HG03378 (cell line): Measurements from ENCODE around the gene HYAL1.

Experiments
- ATAC-seq: cut with Tn5 transposase; IDR thresholded peaks from one replicate; pipeline ENCODE4 v1.9.1; 2021; ENCODE audit warnings: mild to moderate bottlenecking, moderate library complexity; ENCODE audit not compliant: unreplicated experiment

Gene HYAL1, protein sequence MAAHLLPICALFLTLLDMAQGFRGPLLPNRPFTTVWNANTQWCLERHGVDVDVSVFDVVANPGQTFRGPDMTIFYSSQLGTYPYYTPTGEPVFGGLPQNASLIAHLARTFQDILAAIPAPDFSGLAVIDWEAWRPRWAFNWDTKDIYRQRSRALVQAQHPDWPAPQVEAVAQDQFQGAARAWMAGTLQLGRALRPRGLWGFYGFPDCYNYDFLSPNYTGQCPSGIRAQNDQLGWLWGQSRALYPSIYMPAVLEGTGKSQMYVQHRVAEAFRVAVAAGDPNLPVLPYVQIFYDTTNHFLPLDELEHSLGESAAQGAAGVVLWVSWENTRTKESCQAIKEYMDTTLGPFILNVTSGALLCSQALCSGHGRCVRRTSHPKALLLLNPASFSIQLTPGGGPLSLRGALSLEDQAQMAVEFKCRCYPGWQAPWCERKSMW

DNA sequence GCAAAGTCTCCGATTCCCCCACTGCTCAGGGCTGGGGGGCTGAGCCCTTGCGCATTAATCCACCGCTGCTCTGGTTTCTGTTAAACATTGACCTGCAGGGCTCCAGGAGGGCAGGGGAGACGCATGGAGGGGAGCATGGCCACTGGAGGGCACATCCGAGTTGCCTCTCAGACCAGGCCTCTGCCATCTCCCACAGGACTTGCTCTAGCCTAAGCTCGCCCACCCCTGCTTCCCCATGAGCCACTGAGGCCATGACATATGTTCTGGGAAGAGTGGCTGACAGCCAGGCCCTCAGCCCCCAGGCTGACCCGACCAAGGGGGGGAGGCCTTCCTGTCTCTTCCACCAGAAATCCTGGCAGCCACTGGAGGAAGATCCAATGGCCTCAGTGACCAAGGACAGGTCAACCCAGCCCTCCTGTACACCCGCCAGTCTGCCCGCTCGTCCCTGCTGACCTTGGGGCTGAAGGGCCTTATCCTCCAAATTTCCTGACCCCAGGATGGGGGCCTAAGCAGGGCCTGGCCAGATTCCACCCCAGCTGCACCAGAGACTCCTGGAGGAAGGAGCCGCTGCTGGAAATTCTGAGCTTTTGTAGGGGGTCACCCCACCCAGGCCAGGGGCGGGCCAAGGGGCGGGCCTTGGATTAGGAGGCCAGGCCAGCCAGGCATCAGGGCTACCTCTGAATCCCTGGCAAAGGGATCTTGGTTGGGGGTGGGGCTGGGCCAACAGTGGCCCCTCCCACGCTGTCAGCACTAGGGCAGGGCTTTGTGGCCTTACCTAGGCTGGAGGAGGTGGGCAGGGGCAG is at the start of gene HYAL1:
HYAL1 (minus strand) TSS at position 562 of the 803 bp plus-strand sequence. CDS start 618 bp downstream, outside the sequence.
- ATAC-seq, result no peak

DNA sequence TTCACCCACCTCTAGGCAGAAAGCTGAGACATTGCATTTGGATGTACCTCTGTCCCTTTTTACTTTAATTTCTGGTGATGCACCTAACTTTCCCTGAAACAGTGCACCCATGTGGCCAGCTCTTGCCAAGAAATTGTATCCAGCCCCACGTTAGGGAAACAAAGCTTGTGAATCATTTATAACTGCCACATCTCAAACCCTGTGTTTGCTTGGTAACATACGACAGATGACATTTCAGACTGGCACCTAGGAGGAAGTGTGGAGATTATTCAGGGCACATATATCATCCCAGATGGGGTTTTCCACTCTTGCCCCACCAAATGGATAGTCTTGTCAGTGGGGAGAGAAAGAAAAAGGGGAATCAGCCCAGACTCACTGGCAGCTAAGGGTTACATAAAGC is 49.4 kb upstream of the HYAL1 start:
- ATAC-seq, result no peak

DNA sequence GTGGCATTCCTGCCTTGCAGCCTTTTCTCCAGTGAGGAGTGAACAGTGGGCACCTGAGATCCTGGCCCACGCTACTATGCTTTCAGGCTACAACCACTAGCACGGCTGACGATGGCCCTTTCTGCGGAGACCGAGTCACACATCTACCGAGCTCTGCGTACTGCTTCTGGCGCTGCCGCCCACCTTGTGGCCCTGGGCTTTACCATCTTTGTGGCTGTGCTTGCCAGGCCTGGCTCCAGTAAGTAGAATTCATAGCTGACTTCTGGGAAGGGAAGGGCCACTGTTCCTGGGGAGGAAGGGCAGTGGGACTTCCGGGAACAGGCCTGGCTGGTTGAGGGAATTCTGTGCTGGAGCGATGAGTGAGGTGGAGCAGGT is 47.9 kb upstream of the HYAL1 start:
- ATAC-seq, result no peak

DNA sequence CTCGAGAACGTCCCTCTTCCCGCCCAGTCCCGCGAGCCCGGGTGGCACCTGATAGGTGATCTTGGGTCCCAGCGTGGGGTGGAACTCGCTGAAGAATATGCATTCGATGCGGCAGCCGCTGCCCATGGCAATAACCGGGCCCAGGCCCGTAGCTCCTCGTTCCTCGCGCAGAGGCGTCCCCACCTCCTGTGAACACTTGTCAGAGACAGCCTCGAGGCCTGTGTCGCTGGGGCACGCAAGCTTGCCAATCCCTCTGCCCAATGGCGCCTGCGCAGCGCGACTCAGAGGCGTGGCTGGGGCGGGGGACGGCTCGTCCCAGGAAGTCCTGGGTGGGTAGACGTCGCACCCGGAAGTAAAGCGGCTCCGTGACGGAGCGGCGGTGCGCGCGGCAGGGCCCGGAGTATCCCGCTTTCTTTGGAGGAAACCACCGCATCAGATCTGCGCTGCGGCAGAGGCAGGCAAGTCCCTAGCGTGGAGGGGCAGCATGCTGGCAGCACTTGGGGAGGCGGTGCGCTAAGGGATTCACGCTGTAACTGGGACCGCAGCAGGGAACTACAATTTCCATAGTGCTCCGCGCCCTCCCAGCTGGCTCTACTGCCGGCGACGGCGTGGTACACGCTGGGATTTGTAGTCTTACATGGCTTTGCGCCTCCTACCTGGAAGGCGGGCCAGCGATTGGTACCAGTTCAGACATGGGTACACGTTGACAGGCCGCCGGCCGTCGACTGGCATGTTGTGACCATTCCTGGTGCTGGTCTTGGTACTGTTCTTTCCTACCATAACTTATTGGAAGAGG is 47.4 kb upstream of the HYAL1 start, which contains the start of the genes CYB561D2 and NPRL2:
CYB561D2 (plus strand) TSS at position 336 of the 796 bp plus-strand sequence. CDS start 572 bp downstream, outside the sequence.
NPRL2 (minus strand) TSS at position 249 of the 796 bp plus-strand sequence; CDS start at position 126, 123 bp downstream.
- peak; percentile 69 for ATAC-seq

DNA sequence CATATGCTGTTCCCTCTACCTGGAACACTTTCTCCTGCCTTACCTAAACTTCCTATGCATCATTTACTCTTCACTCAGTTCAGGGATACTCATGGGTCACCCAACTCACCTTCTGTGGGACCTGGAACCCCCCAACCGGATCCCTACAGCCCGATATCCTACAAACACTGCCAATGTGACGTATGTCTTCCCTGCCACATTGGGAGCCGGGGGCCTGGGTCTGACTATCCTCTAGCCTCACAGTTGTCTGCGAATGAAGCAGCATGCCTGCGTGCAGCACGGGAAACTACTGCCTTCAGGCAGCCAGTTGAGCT is 46.8 kb upstream of the HYAL1 start:
- ATAC-seq, result no peak

DNA sequence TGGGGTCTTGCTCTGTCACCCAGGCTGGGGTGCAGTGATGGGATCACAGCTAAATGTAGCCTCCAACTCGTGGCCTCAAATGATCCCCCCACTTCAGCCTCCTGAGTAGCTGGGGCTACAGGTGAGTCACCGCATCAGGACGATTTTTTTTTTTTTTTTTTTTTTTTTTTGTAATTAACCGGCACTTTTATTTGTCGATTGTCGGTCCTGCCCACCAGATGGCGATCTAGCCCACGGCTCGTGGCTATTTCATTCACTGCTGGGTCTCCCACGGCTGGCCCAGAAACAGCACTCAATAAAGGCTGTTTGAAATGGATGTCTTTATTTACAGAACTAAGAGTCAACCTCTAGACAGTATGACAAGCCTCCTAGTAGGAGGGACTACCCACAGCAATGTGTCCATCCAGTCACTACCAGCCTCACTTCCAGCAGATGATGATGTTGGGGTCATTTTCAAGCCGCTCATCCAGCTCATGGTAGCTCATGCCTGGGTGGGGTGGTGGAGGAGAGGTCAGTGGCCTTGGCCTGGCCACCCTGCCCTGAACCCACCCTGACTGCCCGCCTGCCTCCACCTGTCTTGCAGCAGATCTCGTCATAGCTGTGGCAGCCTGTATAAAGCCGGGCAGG is 43.9 kb upstream of the HYAL1 start:
- no peak for ATAC-seq

DNA sequence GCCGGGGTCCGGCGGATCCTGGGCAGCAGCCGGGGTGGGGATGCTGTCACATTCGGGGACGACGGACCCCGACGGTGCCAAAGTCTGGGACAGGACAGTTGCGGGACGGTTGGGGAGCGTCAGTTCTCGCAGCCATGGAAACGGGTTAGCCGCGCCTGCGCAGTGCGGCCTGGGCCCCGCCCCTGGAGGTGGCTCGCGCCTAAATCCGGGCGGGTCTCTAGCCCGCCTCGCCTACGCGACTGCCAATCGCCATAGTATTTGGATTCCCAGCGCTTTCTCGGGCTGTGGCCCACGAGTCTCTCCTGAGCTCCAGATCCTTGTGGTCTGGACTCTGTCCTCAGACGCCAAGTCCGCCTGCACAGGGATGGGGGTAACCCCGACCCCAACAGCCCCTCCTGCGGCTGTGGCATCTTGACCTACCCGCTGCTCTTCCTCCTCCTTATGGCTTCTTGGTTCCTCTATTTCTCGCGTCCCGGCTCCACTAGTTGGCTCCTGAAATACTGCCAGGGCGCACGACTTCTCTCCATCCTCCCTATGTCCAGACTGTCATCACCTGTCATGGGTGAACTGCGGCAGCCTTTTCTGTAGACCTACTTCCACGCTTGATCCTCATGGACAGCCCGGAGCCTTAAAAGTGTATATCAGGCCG is 42.3 kb upstream of the HYAL1 start, which contains the start of gene ZMYND10:
ZMYND10 (minus strand) TSS at position 147 of the 649 bp plus-strand sequence. CDS start 153 bp downstream, outside the sequence.
- ATAC-seq, result no peak

DNA sequence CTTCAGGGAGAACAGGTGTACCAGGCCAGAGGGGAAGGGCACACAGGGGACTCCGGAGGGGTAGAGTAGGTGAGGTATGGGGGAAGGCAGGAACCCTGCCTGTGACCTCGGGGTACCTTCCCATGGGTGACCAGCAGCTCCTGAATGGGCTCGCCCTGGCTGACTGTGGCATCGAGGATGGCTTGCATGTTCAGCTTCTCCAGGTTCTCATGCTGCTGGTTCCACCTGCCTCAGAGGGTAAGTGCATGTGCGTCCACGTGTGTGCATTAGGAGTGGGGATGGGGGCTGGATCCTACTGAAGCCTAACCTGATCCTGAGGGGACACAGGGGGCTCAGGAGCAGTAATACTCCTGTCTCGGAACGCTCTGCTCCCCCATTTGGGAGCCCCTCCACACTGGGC is 41.6 kb upstream of the HYAL1 start:
- ATAC-seq, result no peak

DNA sequence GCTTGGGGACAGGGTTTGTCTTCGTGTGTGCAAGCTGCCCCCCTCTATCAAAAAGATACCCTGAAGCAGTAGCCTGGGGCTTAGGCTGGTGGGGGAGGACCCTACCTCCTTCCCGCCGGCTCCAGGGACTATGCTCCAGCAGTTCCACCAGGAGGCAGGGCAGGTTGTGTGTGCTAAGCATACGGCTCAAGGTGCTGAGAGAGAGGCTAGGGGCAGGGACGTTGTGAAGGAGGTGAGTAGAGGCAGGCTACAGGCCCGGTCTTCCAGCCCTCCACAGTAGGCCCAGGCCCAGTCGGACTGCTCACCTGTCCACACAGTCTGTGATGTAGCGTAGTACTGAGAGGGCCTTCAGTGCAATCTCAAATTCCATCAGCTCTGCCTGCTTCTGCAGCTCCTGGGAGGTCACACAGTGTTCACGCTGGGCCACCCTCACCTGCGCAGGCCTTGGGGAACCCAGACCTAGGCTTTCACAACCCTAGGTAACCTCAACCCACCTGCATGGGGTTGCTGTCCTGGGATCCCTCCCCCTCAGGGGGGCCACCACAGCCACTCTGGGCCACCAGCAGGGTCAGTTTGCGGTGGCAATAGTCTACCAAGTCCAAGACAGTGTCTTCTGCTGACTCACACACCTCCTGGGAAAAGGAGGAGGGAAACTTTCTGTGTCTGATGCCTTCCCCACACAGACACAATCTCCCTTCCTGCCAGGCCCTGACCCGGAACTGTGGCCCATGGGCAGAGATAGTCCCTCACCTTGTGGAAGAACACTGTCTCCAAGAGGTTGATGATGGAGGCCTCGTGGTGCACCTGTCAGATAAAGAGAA is 39.6 kb upstream of the HYAL1 start:
- ATAC-seq, result no peak

DNA sequence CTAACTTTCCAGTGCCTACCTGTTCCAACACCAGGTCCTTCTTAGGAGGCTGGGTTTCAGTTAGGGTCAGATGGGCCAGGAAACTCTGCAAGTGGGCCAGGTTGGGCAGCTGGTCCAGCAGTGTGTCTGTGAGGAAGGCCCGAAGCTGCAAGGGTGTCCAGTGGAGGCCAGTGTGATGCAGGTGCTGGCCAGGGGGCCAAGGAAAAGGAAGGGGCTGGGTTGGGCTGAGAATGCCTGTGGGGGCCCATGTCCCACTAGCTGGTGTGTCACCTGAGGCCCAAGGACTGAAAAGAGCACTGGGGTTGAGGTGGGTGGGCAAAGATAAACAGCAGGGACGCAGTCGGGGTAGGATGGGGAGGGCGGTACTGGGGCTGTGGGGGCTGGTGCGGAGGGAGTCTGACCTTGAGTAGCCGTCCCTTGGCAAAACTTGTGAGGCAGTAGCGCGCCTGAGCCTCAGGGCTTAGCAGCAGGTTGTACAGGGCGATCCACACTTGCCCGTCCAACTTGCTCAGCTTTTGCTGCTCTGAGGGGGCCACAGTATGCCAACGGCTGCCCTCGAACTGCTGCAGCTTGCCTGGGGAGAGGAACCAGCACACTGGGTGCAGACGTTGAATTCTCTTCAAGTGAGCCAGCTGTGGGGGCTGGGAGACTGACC is 38.7 kb upstream of the HYAL1 start:
- ATAC-seq, result no peak

DNA sequence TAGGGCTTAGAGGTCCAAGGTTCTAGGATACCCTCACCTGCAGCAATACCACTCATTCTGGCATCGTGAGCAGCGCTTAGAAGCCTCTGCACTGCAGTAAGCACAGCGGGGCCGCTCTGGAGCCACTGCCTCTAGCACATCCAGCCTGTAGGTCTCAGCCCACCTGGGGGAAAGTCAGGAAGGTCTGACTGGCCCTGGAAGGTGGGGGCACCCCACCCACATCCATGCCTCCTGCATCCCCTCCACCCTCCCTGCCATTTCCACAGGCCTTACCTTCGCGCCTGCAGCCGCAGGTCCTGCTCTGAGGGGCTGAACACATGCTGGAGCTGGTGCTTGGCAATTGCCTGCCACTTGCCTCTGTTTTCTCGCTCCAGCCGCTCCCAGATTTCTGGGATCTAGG is 38.2 kb upstream of the HYAL1 start:
- no peak for ATAC-seq

DNA sequence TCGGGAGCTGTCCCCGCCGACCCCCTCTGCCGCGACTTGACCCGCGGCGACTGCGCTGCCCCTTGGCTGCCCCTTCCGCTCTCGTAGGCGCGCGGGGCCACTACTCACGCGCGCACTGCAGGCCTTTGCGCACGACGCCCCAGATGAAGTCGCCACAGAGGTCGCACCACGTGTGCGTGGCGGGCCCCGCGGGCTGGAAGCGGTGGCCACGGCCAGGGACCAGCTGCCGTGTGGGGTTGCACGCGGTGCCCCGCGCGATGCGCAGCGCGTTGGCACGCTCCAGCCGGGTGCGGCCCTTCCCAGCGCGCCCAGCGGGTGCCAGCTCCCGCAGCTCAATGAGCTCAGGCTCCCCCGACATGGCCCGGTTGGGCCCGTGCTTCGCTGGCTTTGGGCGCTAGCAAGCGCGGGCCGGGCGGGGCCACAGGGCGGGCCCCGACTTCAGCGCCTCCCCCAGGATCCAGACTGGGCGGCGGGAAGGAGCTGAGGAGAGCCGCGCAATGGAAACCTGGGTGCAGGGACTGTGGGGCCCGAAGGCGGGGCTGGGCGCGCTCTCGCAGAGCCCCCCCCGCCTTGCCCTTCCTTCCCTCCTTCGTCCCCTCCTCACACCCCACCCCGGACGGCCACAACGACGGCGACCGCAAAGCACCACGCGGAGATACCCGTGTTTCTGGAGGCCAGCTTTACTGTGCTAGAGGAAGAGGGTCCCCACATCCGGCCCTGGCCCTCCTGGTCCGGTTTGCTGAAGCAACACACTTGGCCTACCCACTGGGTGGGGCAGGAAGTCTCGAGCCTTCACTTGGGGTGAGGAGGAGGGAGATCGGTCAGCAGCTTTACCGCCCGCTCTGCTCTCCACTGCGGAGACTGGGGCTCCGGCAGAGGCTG is 37.3 kb upstream of the HYAL1 start, which contains the start of gene RASSF1:
RASSF1 (minus strand) TSS at position 389 of the 882 bp plus-strand sequence; CDS start at position 358, 31 bp downstream.
- ATAC-seq, result no peak

DNA sequence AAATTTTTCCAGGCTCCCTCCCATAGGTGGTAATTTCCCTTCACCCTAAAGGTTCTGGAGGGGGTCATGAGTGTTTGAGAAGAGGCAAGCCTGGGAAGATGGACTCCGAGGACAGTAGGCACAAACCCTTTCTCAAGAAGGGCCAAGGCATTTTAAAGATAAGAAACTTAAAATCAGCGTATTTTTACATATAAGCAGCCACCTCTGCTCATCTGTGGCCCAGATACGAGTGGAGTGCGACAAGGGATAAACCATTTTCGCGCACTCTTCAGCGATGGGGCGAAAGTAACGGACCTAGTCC is 36.7 kb upstream of the HYAL1 start:
- no peak for ATAC-seq

DNA sequence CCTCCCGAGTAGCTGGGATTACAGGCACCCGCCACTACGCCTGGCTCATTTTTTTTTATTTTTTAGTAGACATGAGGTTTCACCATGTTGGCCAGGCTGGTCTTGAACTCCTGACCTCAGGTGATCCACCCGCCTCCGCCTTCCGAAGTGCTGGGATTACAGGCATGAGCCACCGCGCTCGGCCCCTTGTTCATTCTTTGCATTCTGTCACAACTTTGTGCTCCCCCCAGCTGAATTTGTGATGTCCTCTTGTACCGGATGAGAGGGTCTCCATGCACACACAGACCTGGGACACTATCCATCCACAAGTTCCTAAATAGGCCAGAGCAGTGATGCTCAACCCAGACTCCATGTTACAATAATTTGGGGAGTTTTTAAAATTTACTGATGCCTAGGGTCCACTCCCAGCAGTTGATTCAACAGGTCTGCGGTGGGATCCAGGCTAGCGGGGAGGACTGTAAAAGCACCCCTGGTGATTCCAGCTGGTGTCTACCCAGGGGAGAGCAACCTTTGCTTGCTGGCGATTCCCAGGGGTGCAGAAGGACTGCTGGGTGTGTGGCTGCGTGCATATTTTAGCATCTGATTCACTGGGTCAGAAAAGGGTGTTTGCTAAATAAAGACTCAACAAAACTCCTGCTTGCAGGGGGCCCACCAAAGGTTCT is 36.2 kb upstream of the HYAL1 start:
- ATAC-seq, result no peak

DNA sequence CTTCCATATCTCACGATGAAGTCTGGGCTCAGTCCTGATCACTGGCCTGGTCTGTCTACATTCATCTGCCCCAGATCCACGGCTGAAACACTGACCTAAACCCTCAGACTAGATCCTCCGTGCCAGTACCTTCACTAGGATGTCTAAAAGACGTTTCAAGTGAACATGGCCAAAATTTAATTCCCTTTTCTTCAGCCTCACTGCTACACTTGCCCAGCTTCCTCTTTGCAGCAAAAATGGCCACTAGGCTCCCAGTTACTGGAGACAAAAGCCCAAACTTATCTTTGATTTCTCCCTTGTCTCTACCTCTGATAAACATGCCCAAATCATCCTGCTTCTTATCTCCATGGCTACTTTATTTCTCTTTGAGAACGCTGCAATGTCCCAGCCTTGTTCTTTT is 35.6 kb upstream of the HYAL1 start:
- no peak for ATAC-seq

DNA sequence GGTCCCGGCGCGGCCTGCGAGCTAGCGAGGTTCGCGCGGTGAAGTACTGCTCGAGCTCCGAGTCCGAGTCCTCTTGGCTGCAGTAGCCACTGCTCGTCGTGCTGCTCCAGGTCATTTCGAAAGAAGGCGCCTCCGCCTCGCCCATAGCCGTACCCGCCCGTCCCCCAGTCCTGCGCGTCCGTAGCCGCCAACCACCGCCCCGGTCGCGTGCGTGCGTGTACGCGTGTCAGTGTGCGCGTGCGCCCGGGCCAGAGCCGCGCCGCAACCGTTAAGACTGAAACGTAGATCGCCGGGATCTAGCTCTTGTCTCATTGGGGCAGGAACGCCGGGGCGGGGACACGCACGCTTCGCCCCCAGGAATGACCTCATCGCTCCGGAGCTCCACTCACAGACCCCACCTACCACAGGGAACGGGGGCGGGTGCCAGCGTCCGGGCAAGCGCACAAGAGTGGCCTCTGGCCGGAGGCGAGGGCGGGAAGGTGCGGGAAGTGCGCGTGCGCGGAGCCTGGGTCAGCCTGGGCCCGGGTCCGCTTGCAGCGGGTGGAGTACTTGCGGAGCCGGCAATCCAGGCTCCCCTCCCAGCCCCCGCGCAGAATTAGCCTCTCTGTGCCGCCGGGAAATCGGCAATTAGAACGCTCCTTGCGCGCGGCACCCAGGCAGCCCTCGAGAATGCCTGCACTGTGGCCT is 33.9 kb upstream of the HYAL1 start:
- peak; percentile 72 for ATAC-seq
